Tibial nerve (tissue), 4 donors: Measurements from ENCODE around the gene KANSL3.

ENCODE experiments used
- EP300 ChIP-seq, 2 donors: sonication (generic); formaldehyde crosslinking; IDR thresholded peaks; one replicate each; pipeline ENCODE4 v1.6.1; 2017; ENCODE audit warnings: antibody characterized with exemption in 2 of 2, mild to moderate bottlenecking in 1 of 2
- TF ChIP-seq, protein P1 (sequence below), 5 experiments: fragments of 200-600 bp in 3 of 5; fragments of 450-650 bp in 2 of 5; sonication (generic) in 3 of 5; IDR thresholded peaks; one replicate each; pipeline ENCODE4 v1.5.1; 2016 to 2019; ENCODE audit warnings: antibody characterized with exemption in 5 of 5, mild to moderate bottlenecking in 3 of 5, moderate library complexity in 2 of 5

DNA sequence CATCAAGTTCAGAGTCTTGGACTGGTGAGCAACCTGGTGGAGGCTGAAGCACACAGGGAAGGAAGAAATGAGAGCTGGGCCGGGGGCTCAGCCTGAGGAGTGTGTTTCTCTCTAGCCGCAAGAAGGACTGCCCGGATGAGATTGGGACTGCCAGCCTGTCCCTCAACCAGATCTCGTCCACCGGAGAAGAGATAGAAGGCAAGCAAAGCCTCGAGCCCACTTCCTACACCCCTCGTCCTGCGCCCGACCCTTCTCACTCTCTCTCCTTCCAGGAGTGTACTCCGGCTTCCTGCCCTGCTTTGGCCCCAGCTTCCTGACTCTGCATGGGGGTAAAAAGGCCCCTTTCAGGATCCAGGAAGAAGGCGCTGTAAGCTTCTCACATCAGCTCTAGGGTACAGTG is 30.7 kb upstream of the KANSL3 start:
- TF ChIP-seq, protein P1, sequence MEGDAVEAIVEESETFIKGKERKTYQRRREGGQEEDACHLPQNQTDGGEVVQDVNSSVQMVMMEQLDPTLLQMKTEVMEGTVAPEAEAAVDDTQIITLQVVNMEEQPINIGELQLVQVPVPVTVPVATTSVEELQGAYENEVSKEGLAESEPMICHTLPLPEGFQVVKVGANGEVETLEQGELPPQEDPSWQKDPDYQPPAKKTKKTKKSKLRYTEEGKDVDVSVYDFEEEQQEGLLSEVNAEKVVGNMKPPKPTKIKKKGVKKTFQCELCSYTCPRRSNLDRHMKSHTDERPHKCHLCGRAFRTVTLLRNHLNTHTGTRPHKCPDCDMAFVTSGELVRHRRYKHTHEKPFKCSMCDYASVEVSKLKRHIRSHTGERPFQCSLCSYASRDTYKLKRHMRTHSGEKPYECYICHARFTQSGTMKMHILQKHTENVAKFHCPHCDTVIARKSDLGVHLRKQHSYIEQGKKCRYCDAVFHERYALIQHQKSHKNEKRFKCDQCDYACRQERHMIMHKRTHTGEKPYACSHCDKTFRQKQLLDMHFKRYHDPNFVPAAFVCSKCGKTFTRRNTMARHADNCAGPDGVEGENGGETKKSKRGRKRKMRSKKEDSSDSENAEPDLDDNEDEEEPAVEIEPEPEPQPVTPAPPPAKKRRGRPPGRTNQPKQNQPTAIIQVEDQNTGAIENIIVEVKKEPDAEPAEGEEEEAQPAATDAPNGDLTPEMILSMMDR (IDR thresholded peaks at IDR 0.05) = no peak
- TF ChIP-seq EP300 (IDR thresholded peaks at IDR 0.05) = no peak
